Spinal cord (tissue), 10 donors: ENCODE data around the gene DPP6. TPM values are rescaled to one million over a fixed set of nuclear protein-coding genes. Genes with fewer than 3 reads are reported as not detected.

ENCODE experiments used
- DNase-seq, 6 donors: peaks; one replicate each; pipeline versions ENCODE4 v3.0.0 to v3.0.0-alpha.2; 2013 to 2015; ENCODE audit warnings: low spot score in 6 of 6, low read depth in 4 of 6
- H3K27ac ChIP-seq: one replicate; pipeline ENCODE4 v1.5.1; 2013; ENCODE audit warnings: low read depth, low read length, control low read depth
- H3K27me3 ChIP-seq: one replicate; pipeline ENCODE4 v1.6.1; 2013; ENCODE audit warnings: low read length; ENCODE audit not compliant: control insufficient read depth, insufficient read depth
- H3K36me3 ChIP-seq: one replicate; pipeline ENCODE4 v1.6.1; 2013; ENCODE audit warnings: low read length; ENCODE audit not compliant: control insufficient read depth, insufficient read depth
- H3K4me1 ChIP-seq: one replicate; pipeline ENCODE4 v1.6.1; 2013; ENCODE audit warnings: low read length; ENCODE audit not compliant: control insufficient read depth, insufficient read depth
- H3K4me3 ChIP-seq: one replicate; pipeline ENCODE4 v1.5.1; 2013; ENCODE audit warnings: low read depth, low read length, control low read depth
- H3K9me3 ChIP-seq: one replicate; pipeline ENCODE4 v1.6.1; 2013; ENCODE audit warnings: low read length; ENCODE audit not compliant: control insufficient read depth, insufficient read depth
- WGBS: methylation state at CpG from one replicate; pipeline ENCODE4 v1.1.5; 2013; ENCODE audit warnings: missing lambda C conversion rate; ENCODE audit not compliant: insufficient coverage; 5-methylcytosine and 5-hydroxymethylcytosine counted together
- polyA plus RNA-seq, 2 donors: library from polyadenylated mRNA; unstranded; fragments of 120-200 nt; gene quantifications; one replicate each; pipeline ENCODE4 v1.2.1, GENCODE V29; 2013; ENCODE audit not compliant: insufficient read length in 2 of 2
- total RNA-seq, 2 donors: library from RNA; depleted of rRNA in 1 of 2; stranded (reverse); fragments of 120-200 nt in 1 of 2; fragments of >200 nt in 1 of 2; gene quantifications; one replicate each; pipeline versions ENCODE4 v1.2.3 to v1.2.4, GENCODE V29; 2013 to 2014
- donor health status: healthy.

The DPP6 gene
- total and polyA plus RNA-seq, 4 donors = 36.3 to 104 (median 78.5) TPM

- DNase-seq = peak; percentile 38 to 95 (median 51)
- WGBS = 5% methylated on average over 38 of the region's 57 CpGs
- H3K27ac ChIP-seq = no peak overlapping the region
Observed at GRCh38 chr7:154304740-154305700, 252.8 kb downstream of the DPP6 start.

GRCh38 chr7:154306036-154306435 is 253.8 kb downstream of the DPP6 start:
- no peak for DNase-seq
- H3K4me1 ChIP-seq = peaks cover 20% of the 10 kb centered on the region
- H3K4me3 ChIP-seq = peak overlapping the region; percentile 48
- H3K36me3 ChIP-seq = no peaks in the 10 kb centered on the region
- WGBS = 84% methylated on average over 5 of the region's 18 CpGs
- H3K27me3 ChIP-seq = no peaks in the 10 kb centered on the region
- no peak overlapping the region for H3K27ac ChIP-seq
- no peaks in the 10 kb centered on the region for H3K9me3 ChIP-seq

More at GRCh38 chr7:154304740-154305700, 252.8 kb downstream of the DPP6 start:
- no peaks in the 10 kb centered on the region for H3K9me3 ChIP-seq
- H3K27me3 ChIP-seq = no peaks in the 10 kb centered on the region
- peak overlapping the region; percentile 48 for H3K4me3 ChIP-seq
- H3K36me3 ChIP-seq = no peaks in the 10 kb centered on the region
- H3K4me1 ChIP-seq = peaks cover 19% of the 10 kb centered on the region

GRCh38 chr7:154308928-154309327 is 256.7 kb downstream of the DPP6 start:
- peaks cover 21% of the 10 kb centered on the region for H3K4me1 ChIP-seq
- no peaks in the 10 kb centered on the region for H3K36me3 ChIP-seq
- no peak overlapping the region for H3K4me3 ChIP-seq
- H3K9me3 ChIP-seq = no peaks in the 10 kb centered on the region
- H3K27ac ChIP-seq = no peak overlapping the region
- 37% methylated on average over 2 of the region's 5 CpGs for WGBS
- DNase-seq = no peak
- H3K27me3 ChIP-seq = no peaks in the 10 kb centered on the region

GRCh38 chr7:154310114-154310513 is 257.9 kb downstream of the DPP6 start:
- no peak for DNase-seq
- Histone ChIP-seq H3K36me3 (no peaks in the 10 kb centered on the region), H3K27ac (no peak overlapping the region), H3K4me1 (peaks cover 13% of the 10 kb centered on the region), H3K9me3 (no peaks in the 10 kb centered on the region), H3K4me3 (no peak overlapping the region), H3K27me3 (no peaks in the 10 kb centered on the region)
- WGBS = 87% methylated on average over 4 of the region's 4 CpGs

- Histone ChIP-seq H3K4me3 (no peak overlapping the region), H3K27ac (no peak overlapping the region), H3K4me1 (no peaks in the 10 kb centered on the region), H3K27me3 (no peaks in the 10 kb centered on the region), H3K9me3 (no peaks in the 10 kb centered on the region), H3K36me3 (no peaks in the 10 kb centered on the region)
- 93% methylated on average over 5 of the region's 9 CpGs for whole genome bisulfite sequencing
- no peak for DNase-seq
Observed at GRCh38 chr7:154324196-154324595, 272.0 kb downstream of the DPP6 start.

GRCh38 chr7:154326421-154326820 is 274.2 kb downstream of the DPP6 start:
- no peaks in the 10 kb centered on the region for H3K9me3 ChIP-seq
- peak in 1 of 6 donors; percentile 54 for DNase-seq
- H3K27me3 ChIP-seq = no peaks in the 10 kb centered on the region
- no CpG with 5 or more reads among the region's 3 CpGs for WGBS
- no peaks in the 10 kb centered on the region for H3K4me1 ChIP-seq
- H3K27ac ChIP-seq = no peak overlapping the region
- H3K4me3 ChIP-seq = no peak overlapping the region
- no peaks in the 10 kb centered on the region for H3K36me3 ChIP-seq

- Histone ChIP-seq H3K27ac (no peak overlapping the region), H3K4me1 (peaks cover 5% of the 10 kb centered on the region), H3K36me3 (no peaks in the 10 kb centered on the region), H3K9me3 (no peaks in the 10 kb centered on the region), H3K4me3 (no peak overlapping the region), H3K27me3 (no peaks in the 10 kb centered on the region)
- 88% methylated on average over 12 of the region's 12 CpGs for WGBS
- no peak for DNase-seq
Observed at GRCh38 chr7:154330318-154330717, 278.1 kb downstream of the DPP6 start.

GRCh38 chr7:154332811-154333580 is 280.8 kb downstream of the DPP6 start:
- WGBS = 86% methylated on average over 13 of the region's 15 CpGs
- H3K4me1 ChIP-seq = peaks cover 19% of the 10 kb centered on the region
- no peaks in the 10 kb centered on the region for H3K27me3 ChIP-seq
- H3K27ac ChIP-seq = no peak overlapping the region
- H3K4me3 ChIP-seq = no peak overlapping the region
- DNase-seq = peak in 2 of 6 donors; percentile 37 to 80
- H3K9me3 ChIP-seq = no peaks in the 10 kb centered on the region
- no peaks in the 10 kb centered on the region for H3K36me3 ChIP-seq

- Histone ChIP-seq H3K9me3 (no peaks in the 10 kb centered on the region), H3K4me3 (no peak overlapping the region), H3K27me3 (no peaks in the 10 kb centered on the region), H3K36me3 (no peaks in the 10 kb centered on the region), H3K27ac (no peak overlapping the region), H3K4me1 (peaks cover 41% of the 10 kb centered on the region)
- WGBS = 91% methylated on average over 12 of the region's 12 CpGs
- no peak for DNase-seq
Observed at GRCh38 chr7:154336295-154336694, 284.1 kb downstream of the DPP6 start.
